Measurements from ENCODE around the gene BPIFB2.

The BPIFB2 gene

DNA sequence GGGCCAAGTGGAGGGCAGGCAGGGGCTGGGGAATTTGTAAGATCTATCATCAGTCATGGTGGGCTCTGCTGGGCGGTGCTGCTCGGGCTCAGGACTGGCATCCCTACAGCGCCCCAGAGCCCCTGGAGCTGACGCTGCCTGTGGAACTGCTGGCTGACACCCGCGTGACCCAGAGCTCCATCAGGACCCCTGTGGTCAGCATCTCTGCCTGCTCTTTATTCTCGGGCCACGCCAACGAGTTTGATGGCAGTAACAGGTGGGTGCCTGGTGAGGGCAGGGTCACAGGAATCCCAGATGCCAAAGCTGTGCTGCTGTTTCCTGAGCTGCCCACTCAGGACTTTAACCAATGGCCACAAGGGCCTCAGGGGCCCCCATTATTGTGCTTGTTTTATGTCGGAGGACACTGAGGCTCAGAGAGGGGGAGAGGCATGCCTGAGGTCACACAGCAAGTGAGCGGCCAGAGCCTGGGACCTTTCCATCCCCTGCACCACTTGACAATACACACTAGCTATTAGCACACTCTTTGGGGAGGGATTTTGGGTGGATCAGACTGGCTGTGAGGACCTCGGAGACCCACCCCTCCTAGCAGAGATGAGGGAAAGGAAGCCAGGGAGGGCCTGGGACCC, 6.3 kb downstream of the BPIFB2 start:
- Histone ChIP-seq H3K4me3 (ENCODE audit: low read length) (no peak overlapping the region), H3K27ac (ENCODE audit: low read length) (no peak overlapping the region), H3K36me3 (ENCODE audit: control insufficient read depth, low read depth, low read length) (no peaks in the 10 kb centered on the region), H3K9me3 (ENCODE audit: control insufficient read depth, low read depth, low read length) (no peaks in the 10 kb centered on the region), H3K4me1 (ENCODE audit: control insufficient read depth, low read depth, low read length) (no peaks in the 10 kb centered on the region), H3K9ac (ENCODE audit: low read length) (no peak overlapping the region), H3K27me3 (ENCODE audit: control insufficient read depth, insufficient read depth, low read length) (no peaks in the 10 kb centered on the region)

DNA sequence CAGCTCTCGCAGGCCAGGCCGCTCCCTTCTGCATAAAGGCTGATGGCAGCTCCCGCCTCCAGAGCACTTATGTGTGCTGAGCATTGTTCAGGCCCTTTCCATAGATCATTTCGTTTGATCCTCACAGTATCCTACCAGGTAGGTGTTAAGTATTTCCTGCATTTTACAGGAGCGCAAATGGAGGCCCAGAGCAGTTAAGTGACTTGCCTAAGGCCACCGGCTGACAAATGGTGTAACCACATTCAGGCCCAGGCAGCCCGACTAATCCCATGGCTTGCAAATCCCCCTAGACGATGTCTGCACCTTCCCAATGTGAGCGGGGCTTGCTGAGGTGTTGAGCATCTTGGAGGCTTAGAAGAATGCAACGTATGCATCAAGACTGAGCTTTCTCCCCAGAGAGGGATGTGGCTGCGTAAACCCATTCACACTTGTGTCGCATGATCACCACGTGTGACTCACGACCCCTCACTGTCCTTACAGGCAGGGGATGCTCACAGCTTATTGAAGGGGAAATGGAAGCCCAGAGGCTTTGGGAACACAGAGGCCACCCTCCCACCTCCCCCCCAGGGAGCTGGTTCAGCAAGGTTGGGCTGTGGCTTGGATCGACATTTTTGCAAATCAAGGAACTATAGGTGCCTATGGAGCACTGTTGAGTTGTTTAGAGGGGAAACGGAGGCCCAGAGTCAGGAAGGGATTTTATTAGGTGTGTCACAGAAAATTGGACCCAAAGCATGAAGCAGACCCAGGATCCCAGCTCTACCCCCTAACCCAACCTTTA, 7.0 kb downstream of the BPIFB2 start:
- Histone ChIP-seq H3K9me3 (ENCODE audit: control insufficient read depth, low read depth, low read length) (no peaks in the 10 kb centered on the region), H3K4me1 (ENCODE audit: control insufficient read depth, low read depth, low read length) (no peaks in the 10 kb centered on the region), H3K9ac (ENCODE audit: low read length) (no peak overlapping the region), H3K4me3 (ENCODE audit: low read length) (no peak overlapping the region), H3K27me3 (ENCODE audit: control insufficient read depth, insufficient read depth, low read length) (no peaks in the 10 kb centered on the region), H3K36me3 (ENCODE audit: control insufficient read depth, low read depth, low read length) (no peaks in the 10 kb centered on the region), H3K27ac (ENCODE audit: low read length) (no peak overlapping the region)

DNA sequence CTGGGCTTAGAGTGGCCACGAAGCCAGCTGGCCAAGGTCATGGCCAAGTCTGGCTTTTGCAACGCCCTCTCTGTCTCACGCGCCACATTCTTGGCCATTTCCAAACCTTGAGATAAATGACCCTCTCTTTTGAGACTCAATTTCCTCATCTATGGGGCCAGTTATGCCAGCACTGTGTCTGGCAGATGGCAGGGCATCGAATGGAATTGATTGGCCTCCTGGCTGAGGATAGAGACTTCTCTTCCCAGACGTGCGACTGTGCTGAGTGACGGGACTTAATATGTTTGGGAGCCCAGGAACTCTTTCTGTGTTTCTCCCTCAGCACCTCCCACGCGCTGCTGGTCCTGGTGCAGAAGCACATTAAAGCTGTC, 7.6 kb downstream of the BPIFB2 start:
- no peaks in the 10 kb centered on the region for H3K4me1 ChIP-seq (ENCODE audit: control insufficient read depth, low read depth, low read length)
- no peak overlapping the region for H3K27ac ChIP-seq (ENCODE audit: low read length)
- H3K9ac ChIP-seq (ENCODE audit: low read length) = no peak overlapping the region
- no peaks in the 10 kb centered on the region for H3K27me3 ChIP-seq (ENCODE audit: control insufficient read depth, insufficient read depth, low read length)
- H3K9me3 ChIP-seq (ENCODE audit: control insufficient read depth, low read depth, low read length) = no peaks in the 10 kb centered on the region
- H3K4me3 ChIP-seq (ENCODE audit: low read length) = no peak overlapping the region
- no peaks in the 10 kb centered on the region for H3K36me3 ChIP-seq (ENCODE audit: control insufficient read depth, low read depth, low read length)

DNA sequence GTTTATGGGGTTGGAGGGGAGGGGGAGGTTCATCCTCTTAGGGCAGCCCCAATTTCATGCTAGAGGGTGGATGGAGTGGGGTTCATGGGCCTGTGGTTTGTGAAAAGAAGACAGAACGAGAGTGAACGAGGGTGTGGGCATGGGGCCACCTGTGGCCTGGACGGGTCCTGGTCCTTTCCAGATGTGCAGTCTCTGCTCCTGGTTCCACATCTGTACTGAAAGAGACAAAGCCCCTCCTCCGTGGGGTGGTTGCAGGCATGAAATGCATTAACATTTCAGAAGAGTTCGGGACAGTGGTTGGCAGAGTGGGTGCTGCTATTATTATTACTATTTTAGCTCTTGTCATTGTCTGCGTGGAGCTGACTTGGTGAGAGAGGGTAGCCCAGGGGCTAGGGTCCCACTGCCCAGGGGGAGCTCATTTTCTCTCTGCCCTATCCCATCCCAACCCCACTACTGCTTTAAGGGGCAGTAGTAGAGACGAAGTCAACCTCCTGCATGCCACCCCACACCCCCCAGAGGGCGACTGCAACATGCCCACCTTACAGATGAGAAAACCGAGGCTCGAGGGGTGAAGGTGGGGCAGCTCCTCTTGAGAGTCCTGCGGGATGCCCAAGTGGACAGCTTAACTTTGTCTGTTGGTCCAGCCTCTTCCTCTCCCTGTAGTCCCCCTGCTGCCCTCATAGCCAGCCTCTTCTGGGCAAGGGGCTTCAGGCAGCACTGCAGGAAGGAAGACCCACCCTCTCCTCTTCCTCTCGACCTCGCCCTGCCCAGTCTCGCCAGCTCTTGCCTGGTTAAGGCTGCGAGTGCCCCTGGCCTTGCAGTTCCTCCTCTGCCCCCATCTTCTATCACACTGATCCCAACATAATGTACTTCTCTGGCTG, 8.4 kb downstream of the BPIFB2 start:
- Histone ChIP-seq H3K4me3 (ENCODE audit: low read length) (no peak overlapping the region), H3K27ac (ENCODE audit: low read length) (no peak overlapping the region), H3K9me3 (ENCODE audit: control insufficient read depth, low read depth, low read length) (no peaks in the 10 kb centered on the region), H3K27me3 (ENCODE audit: control insufficient read depth, insufficient read depth, low read length) (no peaks in the 10 kb centered on the region), H3K36me3 (ENCODE audit: control insufficient read depth, low read depth, low read length) (no peaks in the 10 kb centered on the region), H3K4me1 (ENCODE audit: control insufficient read depth, low read depth, low read length) (no peaks in the 10 kb centered on the region), H3K9ac (ENCODE audit: low read length) (no peak overlapping the region)

DNA sequence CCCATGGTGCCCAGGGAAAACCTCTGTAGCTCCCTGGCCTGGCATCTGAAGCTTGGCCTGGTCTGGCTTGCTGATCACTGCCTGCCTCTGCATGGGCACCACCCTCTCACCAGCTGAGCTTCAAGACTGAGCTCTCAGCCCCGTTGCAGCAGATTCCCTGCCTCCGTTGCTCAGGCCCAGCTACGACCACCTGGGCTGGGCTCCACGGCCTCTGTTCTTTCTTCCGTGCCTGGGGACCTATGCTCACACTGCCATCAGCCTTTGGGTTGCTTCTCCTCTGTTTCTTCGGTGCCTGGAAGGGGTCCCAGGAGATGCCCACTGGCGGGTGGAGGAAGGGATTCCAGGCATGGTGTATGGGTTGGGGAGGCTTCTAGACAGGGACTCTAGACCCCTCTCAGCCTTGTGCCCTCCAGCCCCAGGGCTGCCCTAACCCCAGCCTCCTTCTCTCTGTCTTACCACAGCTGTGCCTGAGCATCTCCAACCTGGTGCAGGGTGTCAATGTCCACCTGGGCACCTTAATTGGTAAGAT, 9.1 kb downstream of the BPIFB2 start:
- Histone ChIP-seq H3K4me1 (ENCODE audit: control insufficient read depth, low read depth, low read length) (no peaks in the 10 kb centered on the region), H3K9me3 (ENCODE audit: control insufficient read depth, low read depth, low read length) (no peaks in the 10 kb centered on the region), H3K36me3 (ENCODE audit: control insufficient read depth, low read depth, low read length) (no peaks in the 10 kb centered on the region), H3K27ac (ENCODE audit: low read length) (no peak overlapping the region), H3K27me3 (ENCODE audit: control insufficient read depth, insufficient read depth, low read length) (no peaks in the 10 kb centered on the region), H3K4me3 (ENCODE audit: low read length) (no peak overlapping the region), H3K9ac (ENCODE audit: low read length) (no peak overlapping the region)

DNA sequence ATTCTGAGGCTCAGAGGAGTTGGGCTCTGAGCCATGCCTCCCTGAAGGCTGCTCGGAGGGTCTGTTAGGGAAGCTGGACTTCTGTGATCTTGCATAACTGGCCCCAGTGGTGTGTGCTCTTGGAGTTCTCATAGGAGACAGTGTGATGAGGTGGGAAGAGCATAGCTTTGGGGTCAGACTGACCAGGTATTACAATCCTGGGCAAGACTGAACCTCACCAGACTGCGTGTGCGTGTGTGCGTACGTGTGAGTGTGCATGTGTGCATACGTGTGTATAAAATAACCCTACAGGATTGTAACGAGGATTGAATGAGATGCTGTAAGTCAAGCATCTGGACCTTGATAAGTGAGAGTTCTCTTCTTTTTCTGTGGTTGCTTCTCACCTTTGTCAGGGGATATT, 10.0 kb downstream of the BPIFB2 start:
- Histone ChIP-seq H3K36me3 (ENCODE audit: control insufficient read depth, low read depth, low read length) (no peaks in the 10 kb centered on the region), H3K4me3 (ENCODE audit: low read length) (no peak overlapping the region), H3K4me1 (ENCODE audit: control insufficient read depth, low read depth, low read length) (no peaks in the 10 kb centered on the region), H3K9me3 (ENCODE audit: control insufficient read depth, low read depth, low read length) (no peaks in the 10 kb centered on the region), H3K27ac (ENCODE audit: low read length) (no peak overlapping the region), H3K27me3 (ENCODE audit: control insufficient read depth, insufficient read depth, low read length) (no peaks in the 10 kb centered on the region), H3K9ac (ENCODE audit: low read length) (no peak overlapping the region)

DNA sequence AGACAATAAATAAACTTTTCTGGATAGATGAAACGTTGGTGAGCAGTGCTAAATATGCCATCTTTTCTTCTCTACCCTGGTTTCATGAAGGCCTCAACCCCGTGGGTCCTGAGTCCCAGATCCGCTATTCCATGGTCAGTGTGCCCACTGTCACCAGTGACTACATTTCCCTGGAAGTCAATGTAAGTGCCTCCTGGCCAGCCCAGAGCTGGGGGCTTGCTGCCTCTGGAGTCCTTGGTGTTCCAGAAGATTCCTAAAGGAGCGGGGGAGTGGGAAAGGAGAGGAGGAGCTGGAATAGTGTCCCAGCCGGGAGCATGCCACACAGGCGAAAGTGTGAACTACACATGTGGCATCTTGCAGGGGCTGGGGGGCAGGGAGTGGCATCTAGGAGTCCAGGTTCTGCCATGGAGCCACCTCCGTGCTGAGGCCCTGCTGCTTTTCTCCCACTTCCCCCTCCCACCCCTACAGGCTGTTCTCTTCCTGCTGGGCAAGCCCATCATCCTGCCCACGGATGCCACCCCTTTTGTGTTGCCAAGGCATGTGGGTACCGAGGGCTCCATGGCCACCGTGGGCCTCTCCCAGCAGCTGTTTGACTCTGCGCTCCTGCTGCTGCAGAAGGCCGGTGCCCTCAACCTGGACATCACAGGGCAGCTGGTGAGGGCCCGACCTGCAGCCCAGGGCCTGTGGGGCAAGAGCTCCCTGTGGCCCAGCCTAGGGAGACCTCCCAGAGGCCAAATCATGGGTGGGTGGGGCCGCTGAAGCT, 10.8 kb downstream of the BPIFB2 start:
- H3K4me3 ChIP-seq (ENCODE audit: low read length) = no peak overlapping the region
- H3K4me1 ChIP-seq (ENCODE audit: control insufficient read depth, low read depth, low read length) = no peaks in the 10 kb centered on the region
- no peaks in the 10 kb centered on the region for H3K27me3 ChIP-seq (ENCODE audit: control insufficient read depth, insufficient read depth, low read length)
- H3K27ac ChIP-seq (ENCODE audit: low read length) = no peak overlapping the region
- H3K9ac ChIP-seq (ENCODE audit: low read length) = no peak overlapping the region
- H3K9me3 ChIP-seq (ENCODE audit: control insufficient read depth, low read depth, low read length) = no peaks in the 10 kb centered on the region
- no peaks in the 10 kb centered on the region for H3K36me3 ChIP-seq (ENCODE audit: control insufficient read depth, low read depth, low read length)

DNA sequence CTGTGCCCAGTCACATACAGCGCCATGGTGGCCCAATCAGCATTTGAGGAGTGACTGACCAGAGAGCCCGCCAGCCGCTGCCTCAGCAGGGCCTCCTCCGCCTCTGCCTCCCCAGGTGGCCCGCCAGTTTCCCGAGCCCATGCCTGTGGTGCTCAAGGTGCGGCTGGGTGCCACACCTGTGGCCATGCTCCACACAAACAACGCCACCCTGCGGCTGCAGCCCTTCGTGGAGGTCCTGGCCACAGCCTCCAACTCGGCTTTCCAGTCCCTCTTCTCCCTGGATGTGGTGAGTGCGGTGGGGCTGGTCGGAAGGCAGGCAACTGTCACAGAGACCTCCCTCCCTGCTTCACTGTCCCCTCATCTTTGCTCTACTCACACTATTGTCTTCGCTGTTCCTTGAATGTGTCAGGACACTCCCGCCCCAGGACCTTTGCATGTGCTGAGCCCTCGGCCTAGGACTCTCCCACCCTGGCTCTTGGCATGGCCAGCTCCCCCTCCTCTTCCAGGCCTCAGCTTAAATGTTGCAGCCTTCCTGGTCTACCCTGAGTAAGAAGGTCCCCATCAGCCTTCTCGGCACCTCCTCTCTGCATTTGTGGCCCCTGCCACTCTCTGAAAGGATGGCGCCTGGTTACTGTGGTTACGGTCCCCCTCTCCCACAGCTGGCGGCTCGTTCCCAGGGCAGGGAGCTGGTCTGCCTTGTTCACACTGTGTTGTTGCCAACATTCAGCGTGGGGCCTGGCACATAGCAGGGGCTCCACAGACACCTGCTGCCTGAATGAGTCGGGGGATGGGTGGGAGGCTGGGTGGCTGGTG, 12.2 kb downstream of the BPIFB2 start:
- H3K27me3 ChIP-seq (ENCODE audit: control insufficient read depth, insufficient read depth, low read length) = no peaks in the 10 kb centered on the region
- no peak overlapping the region for H3K27ac ChIP-seq (ENCODE audit: low read length)

DNA sequence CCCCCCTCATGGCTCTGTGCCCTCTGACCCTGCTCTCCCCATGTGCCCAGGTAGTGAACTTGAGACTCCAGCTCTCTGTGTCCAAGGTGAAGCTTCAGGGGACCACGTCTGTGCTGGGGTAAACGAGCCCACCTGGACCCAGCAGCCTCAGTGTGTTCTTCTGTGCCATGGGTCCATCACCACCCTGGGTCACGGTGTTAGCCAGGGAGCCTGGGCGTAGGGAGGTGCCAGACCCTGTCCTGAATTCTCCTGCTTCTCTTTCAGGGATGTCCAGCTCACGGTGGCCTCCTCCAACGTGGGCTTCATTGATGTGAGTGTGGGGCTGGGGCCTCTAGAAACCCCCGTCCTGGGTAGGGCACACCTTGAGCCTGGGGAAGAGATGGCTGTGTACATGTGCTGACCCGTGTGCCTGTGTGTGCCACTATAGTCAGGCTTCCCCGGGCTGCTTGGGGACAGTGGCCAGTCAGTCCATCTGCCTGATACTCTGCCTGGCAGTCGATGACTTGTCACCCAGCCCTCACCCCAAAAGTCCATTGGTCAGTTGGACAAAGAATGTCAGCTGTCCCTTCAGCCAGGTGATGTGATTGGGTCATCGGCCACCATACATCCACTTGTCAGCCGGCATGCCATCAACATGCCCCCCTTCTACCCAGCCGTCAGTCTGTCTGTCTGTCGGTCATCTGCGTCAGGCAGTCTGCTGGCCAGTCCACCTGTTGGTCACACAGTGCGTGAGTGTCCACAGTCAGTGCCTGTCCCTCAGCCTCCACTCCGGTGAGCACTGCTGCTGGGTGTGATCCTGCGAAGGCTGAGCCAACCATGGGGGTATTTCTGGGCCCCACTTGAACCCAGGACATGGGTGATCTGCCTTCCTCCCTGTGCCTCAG, 13.0 kb downstream of the BPIFB2 start:
- Histone ChIP-seq H3K4me1 (ENCODE audit: control insufficient read depth, low read depth, low read length) (no peaks in the 10 kb centered on the region), H3K27me3 (ENCODE audit: control insufficient read depth, insufficient read depth, low read length) (no peaks in the 10 kb centered on the region)

More for the DNA sequence above, 12.2 kb downstream of the BPIFB2 start:
- Histone ChIP-seq H3K4me1 (ENCODE audit: control insufficient read depth, low read depth, low read length) (no peaks in the 10 kb centered on the region), H3K9ac (ENCODE audit: low read length) (no peak overlapping the region), H3K4me3 (ENCODE audit: low read length) (no peak overlapping the region), H3K9me3 (ENCODE audit: control insufficient read depth, low read depth, low read length) (no peaks in the 10 kb centered on the region), H3K36me3 (ENCODE audit: control insufficient read depth, low read depth, low read length) (no peaks in the 10 kb centered on the region)

DNA sequence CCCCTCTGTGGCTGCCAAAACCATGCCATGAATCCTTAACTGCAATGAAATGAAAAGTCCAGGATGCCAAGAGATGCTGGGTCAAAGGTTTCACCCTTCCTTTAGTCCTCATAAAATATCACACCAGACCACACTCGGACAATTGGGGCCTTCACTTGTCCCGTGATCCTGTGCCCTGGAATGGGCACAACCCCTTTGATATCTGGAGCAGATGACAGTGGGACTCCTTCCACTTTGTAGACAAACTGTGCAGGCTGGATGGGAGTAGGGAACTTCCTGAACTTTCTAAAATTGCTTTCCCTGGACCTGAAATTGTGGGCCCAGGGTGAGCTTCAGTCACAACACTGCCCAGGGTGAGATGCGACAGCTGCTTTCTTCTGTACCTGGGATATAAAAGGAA, 14.4 kb downstream of the BPIFB2 start:
- Histone ChIP-seq H3K4me3 (ENCODE audit: low read length) (no peak overlapping the region), H3K9me3 (ENCODE audit: control insufficient read depth, low read depth, low read length) (no peaks in the 10 kb centered on the region), H3K36me3 (ENCODE audit: control insufficient read depth, low read depth, low read length) (no peaks in the 10 kb centered on the region), H3K4me1 (ENCODE audit: control insufficient read depth, low read depth, low read length) (no peaks in the 10 kb centered on the region), H3K27me3 (ENCODE audit: control insufficient read depth, insufficient read depth, low read length) (no peaks in the 10 kb centered on the region), H3K27ac (ENCODE audit: low read length) (no peak overlapping the region), H3K9ac (ENCODE audit: low read length) (no peak overlapping the region)

More for the DNA sequence above, 13.0 kb downstream of the BPIFB2 start:
- H3K4me3 ChIP-seq (ENCODE audit: low read length) = no peak overlapping the region
- no peak overlapping the region for H3K9ac ChIP-seq (ENCODE audit: low read length)
- no peaks in the 10 kb centered on the region for H3K36me3 ChIP-seq (ENCODE audit: control insufficient read depth, low read depth, low read length)
- H3K27ac ChIP-seq (ENCODE audit: low read length) = no peak overlapping the region
- no peaks in the 10 kb centered on the region for H3K9me3 ChIP-seq (ENCODE audit: control insufficient read depth, low read depth, low read length)

Measured in iPS-18a (cell line).